Measurements from ENCODE around the gene DMTF1. TPM values are rescaled to one million over a fixed set of nuclear protein-coding genes. Genes with fewer than 3 reads are reported as not detected.
"Not testable (repeated sequence)": the region's sequence is repeated elsewhere in the genome, so short reads cannot be mapped to it uniquely, and the experiment has no call there.

DMTF1 gene
- total and polyA plus RNA-seq, 2 of the 8 experiments (the other 6 are each of a cell fraction or from before 2014, with no cell fraction given): 86.0 to 115 TPM

GRCh38 chr7:87245671-87246070 is 93.4 kb downstream of the DMTF1 start:
- not testable (repeated sequence) for FAIRE-seq
- 86% methylated on average over 5 of the region's 5 CpGs; no CpG with 5 or more reads in 1 of the 2 experiments for WGBS, 2 experiments (ENCODE audit: extremely low coverage in 1 of 2, insufficient coverage in 1 of 2, insufficient read length in 1 of 2, insufficient replicate concordance in 2 of 2, low coverage in 1 of 2, low lambda C conversion rate in 2 of 2, missing lambda C conversion rate in 1 of 2)

More at GRCh38 chr7:87245671-87246070, 93.4 kb downstream of the DMTF1 start:
- H3K79me1 ChIP-seq (ENCODE audit: low read depth, low read length); H3K23ac ChIP-seq (ENCODE audit: insufficient read length); H3K27ac ChIP-seq (ENCODE audit: low read depth, low read length); H4K91ac ChIP-seq (replicated peaks; ENCODE audit: insufficient read length, low read length); H3K27me3 ChIP-seq (replicated peaks in 1 of 4; ENCODE audit: control insufficient read depth in 3 of 4, extremely low read depth in 1 of 4, insufficient read depth in 3 of 4, low read length in 3 of 4); H3K36me3 ChIP-seq (ENCODE audit: control insufficient read depth in 2 of 4, insufficient read depth in 4 of 4, low read length in 3 of 4); H3K4ac ChIP-seq (replicated peaks; ENCODE audit: insufficient read length, low read depth, low read length); DNase-seq (ENCODE audit: low read depth in 1 of 2, low spot score in 2 of 2); H3K4me1 ChIP-seq (replicated peaks in 1 of 4; ENCODE audit: control insufficient read depth in 3 of 4, insufficient read depth in 4 of 4, low read length in 3 of 4); H3K79me2 ChIP-seq (ENCODE audit: control insufficient read depth in 1 of 2, insufficient read depth in 2 of 2, low read length in 2 of 2); H2AFZ ChIP-seq (ENCODE audit: low read length); H4K20me1 ChIP-seq (replicated peaks in 1 of 2; ENCODE audit: control insufficient read depth in 1 of 2, insufficient read depth in 2 of 2, low read length in 2 of 2); H3K9ac ChIP-seq (replicated peaks in 1 of 4; ENCODE audit: extremely low read depth in 1 of 4, low read depth in 3 of 4, low read length in 3 of 4); H3K56ac ChIP-seq (replicated peaks; ENCODE audit: insufficient read length, low read depth, low read length); H2AK5ac ChIP-seq (ENCODE audit: low read depth, low read length); H3K4me2 ChIP-seq (ENCODE audit: insufficient read depth in 1 of 2, low read depth in 2 of 2, low read length in 2 of 2); H2BK15ac ChIP-seq (ENCODE audit: low read length); CTCF ChIA-PET (ENCODE audit: partially characterized antibody); H4K8ac ChIP-seq (ENCODE audit: extremely low read depth, insufficient read depth, low read length); H2BK12ac ChIP-seq (ENCODE audit: low read depth, low read length); H3K18ac ChIP-seq (ENCODE audit: extremely low read depth, low read length); H3K14ac ChIP-seq (ENCODE audit: insufficient read length); H3K23me2 ChIP-seq (ENCODE audit: low read depth, low read length); H3K4me3 ChIP-seq (ENCODE audit: extremely low read depth in 1 of 4, insufficient read depth in 2 of 4, low read depth in 3 of 4, low read length in 4 of 4); H2BK5ac ChIP-seq (ENCODE audit: low read depth, low read length); H4K5ac ChIP-seq (ENCODE audit: insufficient read length, low read depth, low read length); H2BK20ac ChIP-seq (ENCODE audit: low read length); H2BK120ac ChIP-seq (replicated peaks; ENCODE audit: low read depth, low read length): not testable (repeated sequence)
- POLR2A ChIA-PET (ENCODE audit: partially characterized antibody): interaction anchor here (1.0 kb wide), 1 partner anchor 24 kb away, joined by 3 read pairs; no protein-coding TSS in a partner anchor
- peaks cover 4 to 12% of the 10 kb centered on the region in 2 experiments; a peak in 3 of 4 replicates for H3K9me3 ChIP-seq (ENCODE audit: insufficient read depth in 2 of 2, low read depth in 1 of 2, low read length in 1 of 2)

Small RNA genes lying within 50 kb of the gene (small RNA-seq; reads per million reads assigned to genes)
- gene RF00019 (ENCODE audit: insufficient read depth) (not detected), gene RF02271 (ENCODE audit: insufficient read depth) (not detected)

Other genes with a start within 250 kb of the DMTF1 start
- 32.9 TPM in 2 replicates for gene ELAPOR2, start 92.8 kb upstream of the DMTF1 start, total RNA-seq (2021; fragmentation: NEBNext Ultra II Directional; extraction: Animal tissue kit (Norgen Biotek cat#: 25700))
- gene ELAPOR2, start 92.8 kb upstream of the DMTF1 start, polyA plus RNA-seq (2011; rRNA removed): 11.2 and 12.9 TPM in 2 replicates
- 26.0 and 27.6 TPM in 2 replicates for gene TMEM243, start 67.3 kb downstream of the DMTF1 start, total RNA-seq (2021; fragmentation: NEBNext Ultra II Directional; extraction: Animal tissue kit (Norgen Biotek cat#: 25700))
- gene TMEM243, start 67.3 kb downstream of the DMTF1 start, polyA plus RNA-seq (2011; rRNA removed): 16.4 and 23.7 TPM in 2 replicates
- 5.6 and 6.1 TPM in 2 replicates for gene CROT, start 193.2 kb downstream of the DMTF1 start, total RNA-seq (2021; fragmentation: NEBNext Ultra II Directional; extraction: Animal tissue kit (Norgen Biotek cat#: 25700))
- 1.3 and 2.2 TPM in 2 replicates for gene CROT, start 193.2 kb downstream of the DMTF1 start, polyA plus RNA-seq (2011; rRNA removed)